Caco-2 (cell line): ENCODE results near the gene LRRC2. TPM values are rescaled to one million over a fixed set of nuclear protein-coding genes. Genes with fewer than 3 reads are reported as not detected.
A peak's percentile ranks its signal among the peaks of the same experiment; 100 is the strongest.

Experiments
- BruUV-seq: library from RNA; stranded (reverse); fragments of 400-500 nt; replicated peaks from 2 replicates; lab custom pipeline; 2021; lab: Mats Ljungman, UMichigan
- CTCF ChIA-PET: fragments of 300-600 bp; sonication (Branson Sonifier 250); formaldehyde crosslinking; loops from one replicate; lab custom pipeline; 2022; ENCODE audit warnings: antibody characterized with exemption; lab: Charles Lee
- POLR2A ChIA-PET: fragments of 300-600 bp; sonication (Branson Sonifier 250); formaldehyde crosslinking; loops from one replicate; lab custom pipeline; 2022; ENCODE audit warnings: antibody characterized with exemption; lab: Charles Lee
- DNase-seq, 2 experiments: peaks; one replicate each; pipeline versions ENCODE4 v3.0.0 to v3.0.0-alpha.2; 2020 to 2022
- H3K27me3 ChIP-seq: replicated peaks from 2 replicates; pipeline ENCODE4 v1.6.0; 2011; ENCODE audit warnings: low read length; ENCODE audit not compliant: control insufficient read depth, insufficient read depth
- H3K36me3 ChIP-seq: 2 replicates; pipeline ENCODE4 v1.5.1; 2011; ENCODE audit warnings: low read length; ENCODE audit not compliant: control insufficient read depth, insufficient read depth
- H3K4me1 ChIP-seq: fragments of 250-450 bp; sonication (Bioruptor Pico); 2 replicates; pipeline ENCODE4 v1.5.1; 2020; ENCODE audit warnings: mild to moderate bottlenecking
- H3K4me3 ChIP-seq: 2 replicates; pipeline ENCODE4 v1.5.1; 2011; ENCODE audit warnings: low read depth, mild to moderate bottlenecking, control low read depth, low read length
- H3K9me3 ChIP-seq: fragments of 250-450 bp; sonication (Bioruptor Pico); 2 replicates; pipeline ENCODE4 v1.5.1; 2020; ENCODE audit warnings: mild to moderate bottlenecking, moderate library complexity
- H3K27ac Mint-ChIP-seq: one replicate; pipeline ENCODE4 v1.8.0; 2022; ENCODE audit warnings: mixed read lengths; ENCODE audit not compliant: unreplicated experiment
- H3K27me3 Mint-ChIP-seq: one replicate; pipeline ENCODE4 v1.8.0; 2022; ENCODE audit warnings: mixed read lengths; ENCODE audit not compliant: insufficient read depth, unreplicated experiment
- H3K36me3 Mint-ChIP-seq: one replicate; pipeline ENCODE4 v1.8.0; 2022; ENCODE audit warnings: mild to moderate bottlenecking, mixed read lengths; ENCODE audit not compliant: insufficient read depth, unreplicated experiment
- H3K4me1 Mint-ChIP-seq: one replicate; pipeline ENCODE4 v1.8.0; 2022; ENCODE audit warnings: low read depth, mixed read lengths; ENCODE audit not compliant: unreplicated experiment
- H3K4me3 Mint-ChIP-seq: one replicate; pipeline ENCODE4 v1.8.0; 2022; ENCODE audit warnings: mild to moderate bottlenecking, moderate library complexity, mixed read lengths; ENCODE audit not compliant: unreplicated experiment
- H3K9me3 Mint-ChIP-seq: one replicate; pipeline ENCODE4 v1.8.0; 2022; ENCODE audit warnings: mixed read lengths; ENCODE audit not compliant: unreplicated experiment
- CTCF ChIP-seq, 2 experiments: fragments of 200-600 bp in 1 of 2; IDR thresholded peaks; 1 replicate in 1 of 2; 2 replicates in 1 of 2; pipeline versions ENCODE4 v1.5.1 to v1.8.0; 2011 to 2022; ENCODE audit warnings: antibody characterized with exemption in 1 of 2, control low read depth in 1 of 2, inconsistent platforms in 1 of 2, low read depth in 1 of 2, low read length in 1 of 2, mild to moderate bottlenecking in 1 of 2, moderate library complexity in 1 of 2; ENCODE audit not compliant: insufficient read depth in 1 of 2, severe bottlenecking in 1 of 2, unreplicated experiment in 1 of 2
- intact Hi-C: fragments of 100-400 bp; cut with micrococcal nuclease; formaldehyde crosslinking; loops from one replicate; pipeline ENCODE4 v1.10.0; 2022; ENCODE audit not compliant: unreplicated experiment
- total RNA-seq: library from RNA; stranded (reverse); gene quantifications from 2 replicates; pipeline ENCODE4 v1.2.3, GENCODE V29; 2022

Gene LRRC2
- total RNA-seq, 1 experiment from 2014 or later, result 0.27 TPM

GRCh38 chr3:46565607-46566039 lies 479 bp downstream of the LRRC2 start:
- no peaks in the 10 kb centered on the region for H3K4me1 ChIP-seq
- DNase-seq, result no peak
- intact Hi-C loops, result no loop called here
- Mint-ChIP-seq H3K36me3 (no peaks in the 10 kb centered on the region), H3K27me3 (no peaks in the 10 kb centered on the region), H3K9me3 (no peaks in the 10 kb centered on the region), H3K4me3 (peak overlapping the region; percentile 62), H3K27ac (no peak overlapping the region), H3K4me1 (no peaks in the 10 kb centered on the region)
- H3K36me3 ChIP-seq, result no peaks in the 10 kb centered on the region
- BruUV-seq, result no TSS peak
- ChIA-PET POLR2A (no interaction called here), CTCF (no interaction called here)
- peak in 1 of 2 experiments; percentile 4 for TF ChIP-seq CTCF (IDR thresholded peaks at IDR 0.05; ENCODE audit: insufficient read depth in 1 of 2, low read depth in 1 of 2, low read length in 1 of 2, severe bottlenecking in 1 of 2, unreplicated experiment in 1 of 2)
- H3K4me3 ChIP-seq, result peak overlapping the region; percentile 15; the same call in 1 of the 2 replicates
- no peaks in the 10 kb centered on the region for H3K9me3 ChIP-seq
- no peaks in the 10 kb centered on the region for H3K27me3 ChIP-seq

DNA sequence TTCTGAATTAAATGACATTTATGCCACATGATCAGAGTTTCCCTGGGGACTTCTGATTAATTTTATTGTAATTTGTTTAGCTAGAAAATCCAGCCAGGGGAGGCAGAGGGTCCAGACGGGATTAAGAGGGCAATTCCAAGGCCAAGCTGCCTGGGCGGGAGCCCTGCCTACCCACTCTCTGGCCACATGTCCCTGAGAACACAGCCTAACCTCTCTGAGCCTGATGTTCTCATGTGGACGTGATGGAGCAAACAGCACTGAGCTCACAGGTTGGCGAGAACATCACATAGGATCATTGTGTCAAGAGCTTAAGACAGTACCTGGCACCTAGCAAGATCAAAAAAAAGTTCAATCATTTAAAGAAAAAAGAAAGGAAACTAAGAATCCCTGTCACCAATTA lies 1.0 kb downstream of the LRRC2 start:
- TF ChIP-seq CTCF (IDR thresholded peaks at IDR 0.05; ENCODE audit: insufficient read depth in 1 of 2, low read depth in 1 of 2, low read length in 1 of 2, severe bottlenecking in 1 of 2, unreplicated experiment in 1 of 2), result no peak
- Mint-ChIP-seq H3K27me3 (no peaks in the 10 kb centered on the region), H3K27ac (no peak overlapping the region), H3K9me3 (no peaks in the 10 kb centered on the region), H3K36me3 (no peaks in the 10 kb centered on the region), H3K4me3 (no peak overlapping the region), H3K4me1 (no peaks in the 10 kb centered on the region)
- H3K4me3 ChIP-seq, result no peak overlapping the region
- CTCF ChIA-PET, result no interaction called here
- no peaks in the 10 kb centered on the region for H3K9me3 ChIP-seq
- H3K27me3 ChIP-seq, result no peaks in the 10 kb centered on the region
- no peaks in the 10 kb centered on the region for H3K4me1 ChIP-seq
- BruUV-seq, result no TSS peak
- intact Hi-C loops, result no loop called here
- DNase-seq, result no peak
- no peaks in the 10 kb centered on the region for H3K36me3 ChIP-seq
- POLR2A ChIA-PET, result no interaction called here

DNA sequence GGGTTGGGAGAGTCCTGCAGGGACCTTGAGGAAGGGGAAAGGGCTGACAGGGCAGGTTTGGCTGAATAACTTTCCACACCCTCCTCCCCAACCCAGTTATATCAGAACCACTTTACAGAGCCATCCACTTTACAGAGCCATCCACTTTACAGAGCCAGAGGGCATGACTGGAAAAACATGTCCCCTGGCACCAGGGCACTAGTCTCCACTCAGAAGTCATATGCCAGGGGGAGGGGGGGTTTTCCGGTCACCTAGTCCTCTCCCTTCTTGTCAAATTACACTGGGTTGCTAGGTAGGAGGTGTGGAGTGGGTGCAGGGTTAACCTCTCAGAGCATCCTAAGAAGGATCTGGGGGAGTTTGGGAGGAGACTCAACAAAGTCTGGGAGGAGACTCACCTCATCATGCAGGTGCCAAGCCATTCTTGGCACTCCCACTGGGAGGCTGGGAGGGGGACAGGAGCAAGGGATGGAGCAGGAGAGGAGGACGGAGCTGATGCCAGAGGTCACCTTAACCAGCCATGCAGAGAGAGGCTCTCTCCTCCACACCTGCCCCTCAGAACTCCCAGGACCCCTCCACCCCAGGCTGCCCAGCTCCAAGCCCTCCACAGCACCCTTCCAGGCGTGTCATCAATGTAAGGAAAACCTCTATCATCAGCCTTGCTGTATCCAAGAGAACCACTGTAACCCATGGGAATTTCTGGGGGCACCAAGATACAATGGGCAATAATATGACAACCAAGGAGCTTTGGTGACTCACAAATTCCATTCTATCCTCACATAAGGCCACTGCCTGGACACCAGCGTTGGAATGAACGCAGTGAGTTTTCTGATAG lies 1.7 kb downstream of the LRRC2 start:
- no peaks in the 10 kb centered on the region for H3K27me3 ChIP-seq
- no TSS peak for BruUV-seq

More for the DNA sequence above, 1.7 kb downstream of the LRRC2 start:
- DNase-seq, result no peak
- H3K4me1 ChIP-seq, result peaks cover 3% of the 10 kb centered on the region; the same call in 1 of the 2 replicates
- H3K9me3 ChIP-seq, result no peaks in the 10 kb centered on the region
- H3K36me3 ChIP-seq, result no peaks in the 10 kb centered on the region
- H3K4me3 ChIP-seq, result no peak overlapping the region
- no peaks in the 10 kb centered on the region for H3K36me3 Mint-ChIP-seq
- ChIA-PET POLR2A (no interaction called here), CTCF (no interaction called here)
- intact Hi-C loops, result no loop called here
- H3K9me3 Mint-ChIP-seq, result no peaks in the 10 kb centered on the region
- no peak for TF ChIP-seq CTCF (IDR thresholded peaks at IDR 0.05; ENCODE audit: insufficient read depth in 1 of 2, low read depth in 1 of 2, low read length in 1 of 2, severe bottlenecking in 1 of 2, unreplicated experiment in 1 of 2)
- no peak overlapping the region for H3K27ac Mint-ChIP-seq
- H3K4me1 Mint-ChIP-seq, result no peaks in the 10 kb centered on the region
- H3K27me3 Mint-ChIP-seq, result no peaks in the 10 kb centered on the region
- H3K4me3 Mint-ChIP-seq, result no peak overlapping the region
